Stimulated activated CD4-positive, alpha-beta T cell treated with anti-CD3 and anti-CD28 coated beads, Interleukin-1b, Interleukin-23, amount 100 ng/mL, for 48 hours (primary cell): ENCODE measurements around the gene NDST1.

Experiments
- DNase-seq: peaks from one replicate; pipeline ENCODE4 v3.0.0-alpha.2; 2020

Gene NDST1

DNA sequence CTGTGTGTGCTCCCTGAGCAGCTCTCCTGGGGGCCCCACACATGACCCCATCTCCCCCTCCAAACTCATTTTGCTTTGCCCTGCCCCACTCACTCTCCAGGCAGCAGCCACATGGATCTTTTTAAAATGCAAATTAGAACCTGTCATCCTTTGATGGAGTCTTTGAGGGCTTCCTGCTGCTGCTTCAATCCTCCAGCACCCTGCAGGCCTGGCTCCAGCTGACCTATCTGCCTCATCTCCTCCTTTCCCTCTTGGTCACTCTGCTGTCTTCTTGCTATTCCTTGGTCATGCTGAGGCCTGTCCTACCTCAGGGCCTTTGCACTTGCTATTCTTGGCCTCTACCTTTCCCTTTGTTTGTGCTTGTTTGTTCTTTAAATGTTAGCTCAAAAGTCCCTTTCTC, 17.9 kb downstream of the NDST1 start:
- no peak for DNase-seq

DNA sequence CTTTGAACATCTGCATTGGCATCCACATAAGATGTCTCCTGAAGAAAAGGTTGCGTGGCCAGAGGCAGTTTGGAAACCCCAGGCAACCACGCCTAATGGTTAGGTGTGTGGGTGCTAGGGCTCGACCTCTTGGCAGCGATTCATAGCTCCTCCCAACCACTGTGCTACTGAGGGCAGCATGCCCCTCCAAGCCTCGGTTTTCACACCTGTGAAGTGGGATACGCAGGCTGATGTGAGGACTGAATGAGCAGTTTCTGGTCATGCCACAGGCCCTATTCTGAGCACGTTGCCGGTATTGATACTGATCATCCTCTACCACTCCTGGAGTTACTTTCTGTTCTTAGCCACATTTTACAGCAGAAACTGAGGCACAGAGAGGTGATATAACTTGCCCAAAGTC, 19.1 kb downstream of the NDST1 start:
- DNase-seq: no peak

DNA sequence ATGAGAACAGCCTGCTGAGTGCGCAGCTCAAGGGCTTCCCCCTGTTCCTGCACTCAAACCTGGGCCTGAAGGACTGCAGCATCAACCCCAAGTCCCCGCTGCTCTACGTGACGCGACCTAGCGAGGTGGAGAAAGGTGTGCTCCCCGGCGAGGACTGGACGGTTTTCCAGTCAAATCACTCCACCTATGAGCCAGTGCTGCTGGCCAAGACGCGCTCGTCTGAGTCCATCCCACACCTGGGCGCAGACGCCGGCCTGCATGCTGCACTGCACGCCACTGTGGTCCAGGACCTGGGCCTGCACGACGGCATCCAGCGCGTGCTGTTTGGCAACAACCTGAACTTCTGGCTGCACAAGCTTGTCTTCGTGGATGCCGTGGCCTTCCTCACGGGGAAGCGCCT, 19.9 kb downstream of the NDST1 start:
- no peak for DNase-seq

DNA sequence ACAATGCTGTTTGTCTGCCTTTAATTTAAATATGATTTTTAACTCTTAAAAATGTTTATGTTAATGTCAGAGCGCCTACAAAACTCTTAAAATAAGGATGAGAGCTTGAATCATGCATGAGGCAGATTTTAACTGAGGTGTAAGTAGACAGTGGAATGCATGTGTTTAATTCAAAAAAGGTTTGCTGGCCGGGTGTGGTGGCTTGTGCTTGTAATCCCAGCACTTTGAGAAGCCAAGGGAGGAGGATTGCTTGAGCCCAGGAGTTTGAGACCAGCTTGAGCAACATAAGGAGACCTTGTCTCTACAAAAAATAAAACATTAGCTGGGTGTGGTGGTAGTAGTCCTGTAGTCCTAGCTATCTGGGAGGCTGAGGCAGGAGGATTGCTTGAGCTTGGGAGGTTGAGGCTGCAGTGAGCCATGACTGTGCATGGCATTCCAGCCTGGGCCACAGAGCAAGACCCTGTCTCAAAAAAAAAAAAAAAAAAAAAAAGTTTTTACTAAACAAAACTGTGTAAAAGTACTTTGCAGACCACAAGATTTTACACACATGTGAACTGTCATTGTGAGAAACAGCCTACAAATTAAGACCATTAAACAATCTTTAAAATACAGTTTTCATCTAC, 21.1 kb downstream of the NDST1 start:
- DNase-seq: no peak

DNA sequence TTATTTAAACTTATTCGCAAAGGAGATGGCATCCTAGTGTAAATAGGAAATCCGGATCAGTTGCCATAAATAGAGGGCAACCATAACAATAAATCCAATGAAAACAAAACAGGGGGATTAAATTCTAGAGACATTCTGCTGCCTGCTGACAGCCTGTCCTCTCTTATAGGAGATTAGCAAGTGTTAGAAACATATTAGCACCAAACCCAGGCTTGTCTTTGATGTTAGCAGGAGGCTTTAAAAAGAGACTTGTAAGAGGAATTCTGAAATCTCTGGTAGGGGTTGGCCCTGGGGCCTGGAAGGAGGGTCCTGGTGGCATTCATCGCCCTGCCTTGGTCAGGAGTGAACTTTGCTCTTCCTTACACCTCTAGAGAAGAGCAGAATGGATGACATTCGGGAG, 21.6 kb downstream of the NDST1 start:
- no peak for DNase-seq

DNA sequence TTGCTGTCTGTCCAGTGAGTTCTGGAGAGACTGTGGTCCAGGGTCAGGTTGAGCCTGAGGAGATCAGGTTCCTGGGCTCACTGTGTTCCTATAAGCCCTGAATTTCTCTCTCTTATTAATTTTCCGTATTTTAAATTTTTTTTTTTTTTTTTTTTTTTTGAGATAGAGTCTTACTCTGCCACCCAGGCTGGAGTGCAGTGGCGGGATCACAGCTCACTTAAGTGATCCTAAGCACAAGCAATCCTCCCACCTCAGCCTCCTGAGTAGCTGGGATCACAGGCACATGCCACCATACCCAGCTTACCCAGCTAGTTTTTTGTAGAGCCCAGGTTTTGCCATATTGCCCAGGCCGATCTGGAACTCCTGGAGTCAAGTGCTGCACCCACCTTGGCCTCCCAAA, 22.5 kb downstream of the NDST1 start:
- no peak for DNase-seq

DNA sequence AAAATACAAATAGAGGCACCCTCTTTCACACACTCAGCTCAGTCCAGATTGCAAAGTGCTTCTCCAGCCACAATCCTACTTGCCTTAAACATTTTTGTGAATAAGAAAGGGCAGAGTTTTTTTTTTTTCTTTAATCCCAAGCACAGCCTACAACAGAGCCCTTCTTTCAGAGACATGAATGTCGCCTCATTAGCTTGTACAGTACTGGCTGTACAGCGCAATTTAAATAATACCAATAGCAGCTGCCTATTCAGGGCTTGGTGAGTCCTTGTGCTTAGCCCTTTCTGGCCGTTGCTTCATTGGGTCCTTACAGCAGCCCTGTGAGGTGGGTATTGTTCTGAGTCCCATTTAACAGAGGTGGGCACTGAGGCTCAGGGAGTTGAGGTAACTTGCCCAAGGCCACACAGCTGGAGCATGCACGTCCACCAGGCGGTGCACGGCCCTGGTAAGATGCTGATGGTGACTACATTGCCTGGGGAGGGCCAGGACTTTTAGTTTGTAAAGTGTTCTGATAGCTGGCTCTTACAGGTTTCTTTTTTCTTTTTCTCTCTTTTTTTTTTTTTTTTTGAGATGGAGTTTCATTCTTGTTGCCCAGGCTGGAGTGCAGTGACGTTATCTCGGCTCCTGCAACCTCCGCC, 23.1 kb downstream of the NDST1 start:
- DNase-seq: no peak

DNA sequence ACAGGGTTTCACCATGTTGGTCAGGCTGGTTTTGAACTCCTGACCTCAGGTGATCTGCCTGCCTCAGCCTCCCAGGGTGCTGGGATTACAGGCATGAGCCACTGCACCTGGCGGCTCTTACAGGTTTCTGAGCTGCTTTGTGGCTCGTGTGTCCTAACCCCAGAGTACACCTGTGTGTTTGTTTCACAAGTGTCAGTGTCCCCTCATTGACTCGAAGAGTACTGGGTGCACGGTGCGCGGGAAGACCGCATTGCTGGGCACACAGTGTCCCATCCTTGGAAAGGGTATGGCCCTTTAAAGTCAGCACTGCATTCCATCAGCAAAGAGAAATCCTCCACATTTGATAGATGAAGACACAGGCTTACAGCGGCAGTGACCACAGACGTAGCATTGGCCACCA, 23.8 kb downstream of the NDST1 start:
- no peak for DNase-seq

DNA sequence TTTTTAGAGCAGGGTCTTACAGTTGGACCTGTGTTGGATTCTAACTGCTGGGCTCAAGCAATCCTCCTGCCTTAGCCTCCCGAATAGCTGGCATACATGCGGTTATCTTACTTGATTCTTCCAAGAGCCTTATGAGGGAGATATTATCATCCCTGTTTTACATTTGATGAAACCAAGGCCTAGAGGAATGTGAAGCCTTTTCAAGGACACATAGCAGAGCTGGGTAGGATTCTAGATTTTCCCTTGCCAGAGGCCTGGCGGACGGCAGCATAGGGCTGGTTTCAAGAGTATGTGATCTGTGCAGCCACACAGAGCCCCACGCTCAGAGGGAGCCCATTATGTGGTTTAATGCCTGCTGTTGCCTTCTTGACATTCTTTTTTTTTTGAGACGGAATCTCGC, 24.2 kb downstream of the NDST1 start:
- DNase-seq: no peak

DNA sequence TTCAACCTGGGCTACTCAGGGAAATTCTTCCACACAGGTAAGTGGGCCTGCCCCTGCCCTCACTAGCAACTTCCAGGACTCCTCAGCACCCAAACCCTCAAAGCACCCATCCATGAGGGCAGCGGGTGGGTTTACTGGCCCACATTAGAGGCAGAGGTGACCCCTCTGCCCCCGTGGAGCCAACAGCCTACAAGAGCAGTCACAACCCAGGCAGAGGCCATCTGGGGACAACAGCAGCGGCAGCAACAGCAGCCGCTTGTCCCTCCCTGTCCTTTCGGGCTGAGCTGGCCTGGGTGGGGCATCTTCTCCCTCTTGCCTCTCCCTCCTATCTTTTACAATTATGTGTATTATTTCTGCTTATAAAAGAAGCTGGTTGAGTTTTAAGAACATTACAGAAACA, 25.1 kb downstream of the NDST1 start:
- no peak for DNase-seq

DNA sequence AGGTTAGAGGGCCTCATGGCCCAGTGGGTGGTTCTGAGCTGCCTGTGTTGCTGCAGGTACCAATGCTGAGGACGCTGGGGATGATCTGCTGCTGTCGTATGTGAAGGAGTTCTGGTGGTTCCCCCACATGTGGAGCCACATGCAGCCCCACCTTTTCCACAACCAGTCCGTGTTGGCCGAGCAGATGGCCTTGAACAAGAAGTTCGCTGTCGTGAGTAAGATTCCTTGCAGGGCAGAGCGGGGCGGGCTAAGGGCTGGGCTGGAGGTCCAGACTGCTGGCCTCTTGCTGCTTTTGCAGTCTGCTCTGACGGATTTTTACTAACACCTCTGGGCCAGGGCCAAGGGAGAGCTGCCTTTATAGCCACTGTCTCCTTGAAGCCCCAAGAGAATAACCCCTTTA, 26.9 kb downstream of the NDST1 start:
- no peak for DNase-seq

DNA sequence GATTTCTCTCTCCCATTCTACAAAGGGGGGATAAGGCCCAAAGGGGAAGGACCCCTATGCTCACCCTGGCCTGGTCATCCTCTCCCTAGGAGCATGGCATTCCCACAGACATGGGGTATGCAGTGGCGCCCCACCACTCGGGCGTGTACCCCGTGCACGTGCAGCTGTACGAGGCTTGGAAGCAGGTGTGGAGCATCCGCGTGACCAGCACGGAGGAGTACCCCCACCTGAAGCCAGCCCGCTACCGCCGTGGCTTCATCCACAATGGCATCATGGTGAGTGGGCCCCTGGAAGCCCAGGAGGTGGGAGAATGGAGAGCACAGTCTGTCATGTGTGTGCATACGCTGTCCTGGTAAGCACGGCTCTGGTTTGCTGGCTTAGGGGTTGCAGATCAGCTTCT, 27.7 kb downstream of the NDST1 start:
- DNase-seq: no peak

DNA sequence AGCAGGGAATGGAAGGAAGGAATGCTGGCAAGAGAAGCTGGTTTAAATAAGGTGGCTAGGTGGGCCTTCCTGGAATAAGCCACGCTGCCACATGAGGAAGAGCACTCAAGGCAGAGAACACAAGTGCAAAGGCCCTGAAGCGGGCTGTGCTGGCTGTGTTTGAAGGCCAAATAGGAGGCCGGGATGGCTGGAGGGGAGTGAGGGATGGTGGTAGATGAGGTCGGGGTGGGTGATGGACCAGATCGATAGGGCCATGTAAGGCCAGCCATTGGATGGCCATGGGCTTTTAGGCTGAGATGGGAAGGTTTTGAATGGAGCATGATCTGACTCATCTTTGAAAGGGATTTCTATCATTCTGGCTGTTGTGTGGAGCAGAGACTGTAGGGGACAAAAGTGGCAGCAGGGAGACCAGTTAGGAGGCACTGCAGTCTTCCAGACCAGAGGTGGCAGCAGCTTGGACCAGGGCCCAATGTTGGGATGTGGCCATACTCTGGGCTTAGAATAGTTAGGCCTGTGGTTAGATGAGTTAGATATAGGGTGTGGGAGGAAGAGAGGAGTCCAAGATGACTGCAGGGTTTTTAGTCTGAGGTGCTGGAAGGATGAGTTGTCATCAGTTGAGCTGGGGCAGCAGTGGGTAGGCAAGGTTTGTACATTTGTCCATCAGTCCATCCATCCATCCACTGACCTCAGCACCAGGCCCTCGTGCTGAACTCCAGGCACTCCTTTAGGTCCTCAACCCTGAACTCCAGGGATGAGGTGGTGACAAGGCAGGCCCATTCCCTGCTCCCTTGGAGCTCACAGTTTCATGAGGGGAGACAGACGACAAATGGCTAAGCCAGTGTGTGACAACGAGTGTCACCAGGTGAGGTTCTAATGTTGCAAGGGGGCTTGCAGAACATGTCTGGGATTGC, 30.3 kb downstream of the NDST1 start:
- no peak for DNase-seq

DNA sequence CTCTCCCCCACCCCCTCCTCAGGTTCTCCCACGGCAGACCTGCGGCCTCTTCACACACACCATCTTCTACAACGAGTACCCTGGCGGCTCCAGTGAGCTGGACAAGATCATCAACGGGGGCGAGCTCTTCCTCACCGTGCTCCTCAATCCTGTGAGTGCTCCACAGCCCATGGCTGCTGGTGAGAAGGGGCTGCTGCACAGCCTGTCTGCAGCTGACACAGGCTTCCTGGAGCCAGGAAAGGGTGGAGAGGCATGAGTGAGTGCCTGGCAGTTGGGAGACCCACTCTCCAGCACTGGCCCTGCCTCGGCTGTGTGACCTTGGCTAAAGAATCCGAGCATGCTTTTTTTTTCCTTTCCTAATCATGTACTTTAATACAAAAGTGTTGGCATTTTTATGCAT, 31.3 kb downstream of the NDST1 start:
- DNase-seq: no peak

DNA sequence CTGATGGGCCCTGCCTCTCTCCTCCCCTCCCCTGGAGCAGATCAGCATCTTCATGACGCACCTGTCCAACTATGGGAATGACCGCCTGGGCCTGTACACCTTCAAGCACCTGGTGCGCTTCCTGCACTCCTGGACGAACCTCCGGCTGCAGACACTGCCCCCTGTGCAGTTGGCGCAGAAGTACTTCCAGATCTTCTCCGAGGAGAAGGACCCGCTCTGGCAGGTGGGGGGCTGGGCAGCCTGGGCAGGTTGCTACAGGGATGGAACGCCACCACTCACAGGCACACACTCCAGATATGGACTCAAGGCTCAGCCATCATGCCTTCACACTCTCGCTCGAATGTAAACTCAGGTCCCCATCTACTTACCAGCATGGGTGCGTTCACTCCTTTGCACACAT, 32.1 kb downstream of the NDST1 start:
- DNase-seq: no peak

DNA sequence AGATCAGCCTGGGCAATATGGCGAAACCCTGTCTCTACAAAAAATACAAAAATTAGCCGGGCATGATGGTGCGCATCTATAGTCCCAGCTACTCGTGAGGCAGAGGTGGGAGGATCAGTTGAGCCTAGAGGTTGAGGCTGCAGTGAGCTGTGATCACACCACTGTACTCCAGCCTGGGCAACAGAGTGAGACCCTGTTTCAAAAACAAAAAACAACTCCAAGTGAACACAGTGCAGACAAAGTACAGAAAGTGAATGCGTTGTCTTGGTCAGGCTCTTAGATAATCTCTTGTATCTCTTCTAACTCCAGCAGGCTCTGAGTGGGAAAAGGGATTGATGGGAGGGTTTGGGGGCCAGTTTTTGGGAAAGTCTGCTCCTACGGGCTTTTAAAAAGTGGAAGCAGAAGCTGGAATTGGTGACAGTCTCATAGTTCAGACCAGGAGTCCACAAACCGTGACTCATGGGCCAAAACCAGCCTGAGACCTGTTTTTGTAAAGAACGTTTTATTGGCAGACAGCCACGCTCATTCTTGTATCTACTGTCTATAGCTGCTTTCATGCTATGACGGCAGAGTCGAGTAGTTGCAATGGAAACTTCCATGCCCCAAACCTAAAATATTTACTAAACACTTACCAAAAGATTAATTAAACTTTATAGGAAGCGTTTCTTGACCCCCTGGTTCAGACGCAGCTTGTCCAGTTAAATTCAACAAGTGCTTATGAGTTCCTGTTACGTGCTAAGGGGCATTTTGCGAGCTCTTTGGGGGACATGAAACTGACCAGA, 32.9 kb downstream of the NDST1 start:
- DNase-seq: no peak

DNA sequence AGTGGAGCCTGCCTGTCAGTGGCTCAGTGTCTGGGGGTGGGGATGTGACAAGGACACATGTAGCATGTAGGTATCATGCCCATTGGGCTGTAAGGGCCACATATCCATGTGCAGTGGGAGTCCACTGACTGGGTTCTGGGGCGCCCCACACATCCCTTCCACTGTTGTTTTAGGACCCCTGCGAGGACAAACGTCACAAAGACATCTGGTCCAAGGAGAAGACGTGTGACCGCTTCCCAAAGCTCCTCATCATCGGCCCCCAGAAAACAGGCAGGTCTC, 33.4 kb downstream of the NDST1 start:
- DNase-seq: no peak

DNA sequence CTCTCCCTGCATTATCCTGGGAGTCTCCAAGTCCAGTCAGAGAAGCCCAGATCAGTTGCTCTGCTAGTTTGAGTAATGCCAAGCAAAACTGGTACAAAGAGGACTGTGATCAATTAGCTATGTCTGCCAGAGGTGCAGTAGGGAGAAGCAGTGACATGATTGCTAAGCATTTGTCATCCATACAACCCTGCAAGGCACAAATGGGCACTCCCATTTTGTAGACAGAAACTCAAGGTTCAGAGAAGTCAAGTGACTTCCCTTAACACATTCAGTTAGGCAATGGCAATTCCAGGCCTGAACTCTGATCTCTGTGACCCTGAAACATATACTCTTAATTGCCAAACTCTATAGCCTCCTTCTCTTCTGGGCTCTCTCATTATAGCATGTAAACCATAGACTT, 34.0 kb downstream of the NDST1 start:
- DNase-seq: no peak

DNA sequence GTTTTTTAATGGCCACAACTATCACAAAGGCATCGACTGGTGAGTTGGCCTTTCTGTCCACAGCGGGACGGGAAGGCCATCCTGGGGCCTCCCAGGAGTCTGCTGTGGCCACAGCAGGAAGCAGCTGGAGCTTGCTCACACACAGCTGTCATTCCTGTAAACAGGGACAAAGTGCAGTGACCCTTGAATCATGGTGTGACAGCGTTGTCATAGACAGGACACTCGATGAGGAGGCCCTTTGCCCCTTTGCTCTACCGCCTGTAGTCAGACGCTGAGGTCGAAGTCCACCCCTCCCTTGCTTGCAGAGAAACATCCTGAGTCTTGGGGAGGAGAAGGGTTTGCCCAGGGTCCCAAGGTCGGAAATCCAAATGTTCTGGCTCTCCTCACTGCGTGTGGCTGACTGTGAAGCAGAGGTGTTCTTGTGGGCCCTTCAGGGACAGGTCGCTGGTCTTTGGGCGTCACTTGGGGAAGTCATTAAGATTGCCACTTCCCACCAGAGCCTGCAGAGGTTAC, 35.1 kb downstream of the NDST1 start:
- no peak for DNase-seq

DNA sequence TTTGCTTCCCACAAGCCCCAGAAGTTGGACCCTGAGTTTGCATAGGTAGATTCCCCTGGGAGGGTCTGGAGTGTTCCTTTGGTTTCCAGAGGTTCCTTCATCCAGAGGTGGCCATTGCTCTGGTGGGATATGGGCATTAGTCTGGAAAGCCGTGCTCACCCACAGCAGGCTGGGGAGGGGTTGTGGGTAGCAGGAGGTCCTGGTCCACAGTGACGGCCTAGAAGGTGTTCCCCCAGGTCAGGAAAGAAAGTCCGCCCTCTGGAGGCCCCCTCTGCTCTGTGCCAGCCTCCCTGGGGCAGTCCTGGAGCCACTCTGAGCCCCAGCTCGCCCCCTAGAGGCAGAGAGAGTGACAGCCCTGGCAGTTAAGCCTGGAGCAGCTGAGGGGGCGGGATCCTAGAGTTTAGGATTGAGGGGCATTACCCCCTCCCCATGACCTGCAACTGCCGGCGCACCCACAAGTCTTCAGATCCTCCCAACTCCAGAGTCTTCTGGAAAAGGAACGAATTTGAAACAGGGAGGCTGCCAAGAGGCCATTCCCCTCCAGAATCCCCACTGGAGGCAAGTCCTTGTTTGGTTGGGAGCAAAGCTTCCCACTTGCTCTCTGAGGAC, 36.8 kb downstream of the NDST1 start:
- peak; percentile 68 for DNase-seq

DNA sequence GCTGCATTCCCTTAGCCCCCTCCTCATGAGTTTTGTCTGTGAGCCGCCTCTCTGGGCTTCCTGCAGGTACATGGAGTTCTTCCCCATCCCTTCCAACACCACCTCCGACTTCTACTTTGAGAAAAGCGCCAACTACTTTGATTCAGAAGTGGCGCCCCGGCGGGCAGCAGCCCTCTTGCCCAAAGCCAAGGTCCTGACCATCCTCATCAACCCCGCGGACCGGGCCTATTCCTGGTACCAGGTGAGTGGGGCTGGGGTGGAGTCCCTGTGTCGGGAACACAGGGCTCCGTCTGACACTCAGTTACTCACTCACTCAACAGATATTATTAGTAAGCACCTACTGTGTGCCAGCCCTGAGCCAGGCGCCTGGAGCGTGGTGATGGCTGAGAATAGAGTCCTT, 37.3 kb downstream of the NDST1 start:
- DNase-seq: no peak

DNA sequence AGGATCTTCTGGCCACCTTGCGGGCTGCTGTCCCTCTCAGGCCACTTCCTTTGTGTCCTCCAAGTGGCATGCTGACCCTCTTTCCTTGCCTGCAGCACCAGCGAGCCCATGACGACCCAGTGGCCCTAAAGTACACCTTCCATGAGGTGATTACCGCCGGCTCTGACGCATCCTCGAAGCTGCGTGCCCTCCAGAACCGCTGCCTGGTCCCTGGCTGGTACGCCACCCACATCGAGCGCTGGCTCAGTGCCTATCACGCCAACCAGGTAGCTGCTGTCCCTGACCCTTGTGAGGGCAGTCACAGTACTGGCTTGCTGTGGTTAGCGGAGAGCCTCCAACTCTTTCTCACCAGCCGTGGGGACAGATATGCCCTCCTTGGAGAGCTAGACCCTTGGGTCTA, 40.2 kb downstream of the NDST1 start:
- DNase-seq: no peak

DNA sequence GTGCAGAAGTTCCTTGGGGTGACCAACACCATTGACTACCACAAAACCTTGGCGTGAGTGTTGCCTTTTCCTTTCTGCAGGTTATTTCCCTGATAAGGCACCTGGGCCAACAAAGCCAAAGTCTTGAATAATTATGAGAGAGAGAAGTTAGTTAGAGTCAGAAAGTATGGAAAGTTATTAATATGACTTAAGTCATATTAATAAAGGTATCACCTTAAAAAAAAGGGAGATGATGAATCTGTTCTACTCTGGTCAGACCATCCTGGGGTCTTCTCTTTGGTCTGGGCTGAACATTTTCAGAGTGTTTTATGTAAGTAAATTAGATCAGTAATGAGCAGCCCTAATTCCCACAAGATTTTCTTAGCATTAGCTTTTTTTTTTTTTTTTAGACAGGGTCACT, 41.8 kb downstream of the NDST1 start:
- DNase-seq: no peak
